Muscle layer of duodenum (tissue), 2 donors: ENCODE data around the gene DNAJC19.
"Not testable (repeated sequence)": the region's sequence is repeated elsewhere in the genome, so short reads cannot be mapped to it uniquely, and the experiment has no call there.

Experiments used
- H3K27ac ChIP-seq: one replicate; pipeline ENCODE4 v1.7.0; 2013; ENCODE audit warnings: mild to moderate bottlenecking, low read length
- H3K27me3 ChIP-seq: one replicate; pipeline ENCODE4 v1.7.0; 2013; ENCODE audit warnings: low read depth, mild to moderate bottlenecking, control low read depth, low read length
- H3K36me3 ChIP-seq, 2 donors: one replicate each; pipeline ENCODE4 v1.7.0; 2013; ENCODE audit warnings: low read length in 2 of 2, control low read depth in 1 of 2, mild to moderate bottlenecking in 1 of 2; ENCODE audit not compliant: insufficient read depth in 2 of 2, control insufficient read depth in 1 of 2
- H3K4me1 ChIP-seq, 2 donors: one replicate each; pipeline ENCODE4 v1.7.0; 2013; ENCODE audit warnings: low read length in 2 of 2, mild to moderate bottlenecking in 2 of 2, control low read depth in 1 of 2, moderate library complexity in 1 of 2; ENCODE audit not compliant: insufficient read depth in 2 of 2, control insufficient read depth in 1 of 2
- H3K4me3 ChIP-seq, 2 donors: one replicate each; pipeline ENCODE4 v1.7.0; 2013; ENCODE audit warnings: low read length in 2 of 2, low read depth in 1 of 2, mild to moderate bottlenecking in 1 of 2
- H3K9me3 ChIP-seq, 2 donors: one replicate each; pipeline ENCODE4 v1.7.0; 2013; ENCODE audit warnings: low read length in 2 of 2, control low read depth in 1 of 2, mild to moderate bottlenecking in 1 of 2; ENCODE audit not compliant: control insufficient read depth in 1 of 2
- donor health status: healthy.

Gene DNAJC19

DNA sequence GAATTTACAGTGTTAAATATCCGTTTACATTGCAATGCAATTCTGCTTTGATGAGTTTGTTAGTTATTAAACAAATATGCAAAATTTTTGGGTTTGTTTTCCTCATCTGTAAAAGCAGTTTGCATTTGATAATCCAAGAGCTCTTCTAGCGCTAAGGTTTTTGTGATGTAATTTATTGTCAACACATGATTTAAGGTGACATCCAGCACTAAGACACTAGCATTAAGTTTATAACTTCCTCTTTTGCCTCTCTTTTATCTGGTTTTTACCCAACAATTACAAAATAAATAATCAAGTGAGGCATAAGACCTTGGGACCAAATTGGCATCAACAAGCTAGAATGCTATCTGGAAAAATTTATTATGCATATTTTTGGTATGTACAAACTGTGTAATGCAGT is 969 bp upstream of the DNAJC19 start:
- H3K9me3 ChIP-seq: no peaks in the 10 kb centered on the region
- peak overlapping the region; percentile 91 to 95 for H3K4me3 ChIP-seq
- H3K36me3 ChIP-seq: peaks cover 6 to 20% of the 10 kb centered on the region in 2 donors
- no peaks in the 10 kb centered on the region for H3K27me3 ChIP-seq
- peaks cover 3 to 25% of the 10 kb centered on the region in 2 donors for H3K4me1 ChIP-seq
- H3K27ac ChIP-seq: peak overlapping the region; percentile 61

DNA sequence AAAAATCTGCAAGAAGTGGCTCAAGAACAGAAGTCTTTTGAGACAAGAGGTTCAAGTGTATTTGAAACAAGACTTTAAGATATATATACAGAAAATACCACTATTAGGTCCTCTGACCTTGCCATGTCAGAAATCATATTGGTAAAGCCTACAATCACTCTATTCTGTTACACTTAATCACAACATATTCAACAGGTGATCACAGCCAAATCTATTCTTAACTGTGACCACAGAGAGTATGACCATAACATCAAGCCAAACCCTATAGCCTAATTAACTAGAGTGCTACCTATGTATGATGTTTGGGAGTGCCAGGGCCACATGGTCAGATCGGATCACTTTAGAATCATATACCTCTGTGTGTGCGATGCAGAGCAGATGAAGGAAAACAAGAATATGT is 2.2 kb downstream of the DNAJC19 start:
- peaks cover 3 to 25% of the 10 kb centered on the region in 2 donors for H3K4me1 ChIP-seq
- no peaks in the 10 kb centered on the region for H3K27me3 ChIP-seq
- no peaks in the 10 kb centered on the region for H3K9me3 ChIP-seq
- no peak overlapping the region for H3K27ac ChIP-seq
- H3K4me3 ChIP-seq: no peak overlapping the region
- peaks cover 17 to 40% of the 10 kb centered on the region in 2 donors for H3K36me3 ChIP-seq

DNA sequence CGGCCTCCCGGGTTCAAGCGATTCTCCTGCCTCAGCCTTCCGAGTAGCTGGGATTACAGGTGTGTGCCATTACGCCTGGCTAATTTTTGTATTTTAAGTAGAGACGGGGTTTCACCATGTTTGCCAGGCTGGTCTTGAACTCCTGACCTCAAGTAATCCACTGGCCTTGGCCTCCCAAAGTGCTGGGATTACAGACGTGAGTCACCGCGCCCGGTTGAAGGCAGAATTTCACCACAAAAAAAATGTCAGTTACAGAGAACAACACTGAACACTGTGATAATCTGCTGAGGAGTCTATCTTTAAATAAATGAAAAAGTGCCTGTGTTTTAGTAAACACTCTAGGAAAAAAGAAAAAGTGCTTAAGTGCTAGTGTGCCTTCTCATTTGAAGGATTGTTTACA is 3.2 kb downstream of the DNAJC19 start:
- H3K27me3 ChIP-seq, H3K27ac ChIP-seq, H3K9me3 ChIP-seq, H3K4me3 ChIP-seq: not testable (repeated sequence)
- Histone ChIP-seq H3K36me3 (peaks cover 24 to 40% of the 10 kb centered on the region in 2 donors), H3K4me1 (peaks cover 3 to 25% of the 10 kb centered on the region in 2 donors)

DNA sequence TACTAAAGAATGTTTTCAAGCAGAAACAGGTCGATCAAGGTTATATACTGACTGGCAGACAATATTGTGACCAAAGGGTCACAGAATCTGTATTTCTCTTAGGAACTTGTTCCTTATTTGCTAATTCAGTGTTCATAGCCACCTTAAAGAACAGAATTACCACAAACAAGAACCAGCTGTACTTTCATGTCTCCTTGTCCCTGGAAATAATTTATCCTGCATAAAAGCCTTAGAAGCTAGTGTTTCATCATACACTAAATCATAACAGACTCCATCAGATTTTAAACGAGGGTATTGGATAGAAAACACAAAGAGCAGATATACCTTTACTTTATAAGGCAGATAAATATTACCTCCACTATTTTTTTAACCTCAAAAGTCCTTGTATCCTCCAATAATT is 6.4 kb downstream of the DNAJC19 start:
- Histone ChIP-seq H3K27ac (no peak overlapping the region), H3K27me3 (no peaks in the 10 kb centered on the region), H3K9me3 (no peaks in the 10 kb centered on the region), H3K4me1 (peaks cover 0 to 20% of the 10 kb centered on the region in 2 donors), H3K36me3 (peaks cover 34 to 49% of the 10 kb centered on the region in 2 donors), H3K4me3 (no peak overlapping the region)

DNA sequence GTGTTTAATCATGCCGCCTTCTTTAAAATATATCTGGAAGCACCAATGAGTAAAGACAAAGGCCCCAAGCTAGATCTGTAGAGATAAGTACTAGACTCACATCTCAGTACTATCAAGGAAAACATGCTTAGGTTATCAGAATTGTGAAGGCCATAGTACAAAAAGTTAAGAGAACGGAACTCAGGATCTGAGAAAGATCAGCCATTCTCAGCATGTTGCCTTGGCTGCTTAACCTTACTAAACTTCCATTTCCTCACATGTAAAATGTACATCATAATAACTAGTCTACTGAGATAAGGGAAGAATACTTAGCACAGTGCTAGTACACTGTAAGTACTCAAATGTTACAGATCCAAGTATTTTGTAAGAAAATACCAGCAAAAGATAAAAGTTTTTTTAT is 7.6 kb downstream of the DNAJC19 start:
- H3K4me3 ChIP-seq: no peak overlapping the region
- no peak overlapping the region for H3K27ac ChIP-seq
- no peaks in the 10 kb centered on the region for H3K27me3 ChIP-seq
- peaks cover 27 to 41% of the 10 kb centered on the region in 2 donors for H3K36me3 ChIP-seq
- H3K4me1 ChIP-seq: peaks cover 0 to 10% of the 10 kb centered on the region in 2 donors
- no peaks in the 10 kb centered on the region for H3K9me3 ChIP-seq

DNA sequence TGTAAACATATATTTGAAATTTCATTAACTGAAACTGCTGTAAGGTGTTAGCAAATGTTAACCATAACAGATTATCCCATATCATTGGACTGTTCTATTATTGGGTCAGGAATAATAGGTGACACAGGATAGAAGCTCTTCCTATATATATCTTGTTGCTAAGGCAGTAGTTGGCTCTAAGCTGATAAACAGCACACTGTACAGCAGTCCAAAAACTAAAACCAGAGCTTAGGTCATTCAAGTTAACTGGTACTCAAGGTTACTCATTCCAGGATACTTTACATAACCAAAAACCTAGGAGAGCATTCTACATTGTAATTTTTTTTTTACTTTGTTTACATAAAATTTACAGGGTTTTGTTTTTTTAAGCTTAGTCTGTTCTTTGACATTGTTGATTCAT is 8.9 kb downstream of the DNAJC19 start:
- peaks cover 35% of the 10 kb centered on the region in 2 donors for H3K36me3 ChIP-seq
- no peaks in the 10 kb centered on the region for H3K9me3 ChIP-seq
- H3K4me3 ChIP-seq: no peak overlapping the region
- no peak overlapping the region for H3K27ac ChIP-seq
- H3K4me1 ChIP-seq: peaks cover 0 to 10% of the 10 kb centered on the region in 2 donors
- no peaks in the 10 kb centered on the region for H3K27me3 ChIP-seq

DNA sequence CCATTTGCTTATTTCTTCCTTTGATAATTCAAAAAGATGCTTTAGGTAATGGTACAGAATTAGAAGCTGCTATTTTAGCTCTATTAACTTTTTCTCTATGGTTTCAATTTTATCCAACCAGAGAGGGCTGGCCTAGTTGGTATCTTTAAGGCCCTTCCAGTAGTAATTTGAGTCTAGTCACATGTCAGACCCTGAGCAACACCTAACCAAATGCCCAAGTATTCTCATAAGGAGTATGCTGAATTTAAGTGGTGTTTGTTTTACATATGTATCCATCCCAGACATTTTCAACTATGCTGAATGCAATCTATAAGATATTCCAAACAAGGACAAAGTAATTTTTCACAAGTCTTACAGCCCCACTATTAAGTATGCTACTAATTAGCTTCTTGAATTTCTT is 9.6 kb downstream of the DNAJC19 start:
- no peak overlapping the region for H3K4me3 ChIP-seq
- H3K27ac ChIP-seq: no peak overlapping the region
- H3K27me3 ChIP-seq: no peaks in the 10 kb centered on the region

DNA sequence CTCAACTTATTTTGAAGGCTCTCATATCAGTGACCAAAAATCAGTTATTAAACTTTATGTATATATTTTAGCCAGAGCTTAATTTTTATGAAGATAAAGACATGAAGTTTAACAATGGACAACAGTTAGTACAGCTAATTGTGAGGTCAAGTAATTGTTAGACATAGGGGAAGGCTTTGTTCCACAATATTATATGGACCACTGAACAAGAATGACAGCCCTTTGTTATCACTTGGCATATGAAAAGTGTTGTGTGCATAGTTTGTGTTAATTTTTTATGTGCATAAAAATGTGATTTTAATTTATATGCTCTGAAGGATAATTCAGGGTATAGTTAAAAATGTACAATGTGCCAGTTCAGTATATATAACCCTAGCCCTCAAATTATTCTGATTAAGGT is 12.0 kb downstream of the DNAJC19 start:
- no peak overlapping the region for H3K27ac ChIP-seq
- H3K36me3 ChIP-seq: peaks cover 23 to 25% of the 10 kb centered on the region in 2 donors
- no peak overlapping the region for H3K4me3 ChIP-seq
- H3K27me3 ChIP-seq: no peaks in the 10 kb centered on the region
- peaks cover 0 to 10% of the 10 kb centered on the region in 2 donors for H3K4me1 ChIP-seq
- no peaks in the 10 kb centered on the region for H3K9me3 ChIP-seq

More for the DNA sequence above, 9.6 kb downstream of the DNAJC19 start:
- peaks cover 31 to 40% of the 10 kb centered on the region in 2 donors for H3K36me3 ChIP-seq
- no peaks in the 10 kb centered on the region for H3K9me3 ChIP-seq
- H3K4me1 ChIP-seq: peaks cover 0 to 10% of the 10 kb centered on the region in 2 donors

DNA sequence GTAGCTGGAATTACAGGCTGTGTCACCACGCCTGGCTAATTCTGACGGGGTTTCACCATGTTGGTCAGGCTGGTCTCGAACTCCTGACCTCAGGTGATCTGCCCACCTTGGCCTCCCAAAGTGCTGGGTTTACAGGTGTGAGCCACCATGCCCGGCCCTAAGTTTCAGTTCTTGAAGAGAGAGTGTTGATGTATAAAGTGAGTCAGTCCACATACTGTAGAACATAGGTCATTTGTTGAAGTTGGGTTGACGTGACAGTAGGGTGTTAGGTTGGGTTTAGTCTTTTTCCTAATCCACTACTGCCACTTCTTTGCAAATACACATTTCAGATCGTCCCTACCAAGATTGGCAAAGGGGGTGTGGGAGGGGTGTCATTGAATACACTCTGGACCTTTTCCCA is 15.2 kb downstream of the DNAJC19 start:
- no peaks in the 10 kb centered on the region for H3K27me3 ChIP-seq
- H3K36me3 ChIP-seq: peaks cover 39 to 41% of the 10 kb centered on the region in 2 donors
- no peaks in the 10 kb centered on the region for H3K9me3 ChIP-seq
- no peak overlapping the region for H3K4me3 ChIP-seq
- H3K27ac ChIP-seq: no peak overlapping the region
- H3K4me1 ChIP-seq: no peaks in the 10 kb centered on the region

DNA sequence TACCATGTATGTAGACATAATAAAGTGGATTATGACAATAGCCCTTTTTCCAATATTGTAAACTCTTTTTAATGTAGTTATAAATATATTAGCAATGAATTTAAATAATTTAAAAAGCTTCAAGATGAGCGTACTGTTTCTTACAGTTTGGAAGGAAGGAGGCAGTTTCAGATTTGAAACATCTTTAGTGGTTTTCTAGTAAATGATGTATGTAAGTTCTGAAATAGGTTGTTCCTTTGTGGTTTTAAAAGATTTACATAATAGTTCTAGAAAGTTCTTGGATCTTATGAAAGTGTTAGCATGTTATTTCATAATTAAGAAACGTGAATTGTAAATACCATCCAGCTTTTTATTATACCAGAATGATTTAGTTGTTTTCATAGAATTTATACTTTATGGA is 16.0 kb downstream of the DNAJC19 start:
- Histone ChIP-seq H3K4me3 (no peak overlapping the region), H3K4me1 (no peaks in the 10 kb centered on the region), H3K36me3 (peaks cover 39 to 40% of the 10 kb centered on the region in 2 donors), H3K27ac (no peak overlapping the region), H3K9me3 (no peaks in the 10 kb centered on the region), H3K27me3 (no peaks in the 10 kb centered on the region)

DNA sequence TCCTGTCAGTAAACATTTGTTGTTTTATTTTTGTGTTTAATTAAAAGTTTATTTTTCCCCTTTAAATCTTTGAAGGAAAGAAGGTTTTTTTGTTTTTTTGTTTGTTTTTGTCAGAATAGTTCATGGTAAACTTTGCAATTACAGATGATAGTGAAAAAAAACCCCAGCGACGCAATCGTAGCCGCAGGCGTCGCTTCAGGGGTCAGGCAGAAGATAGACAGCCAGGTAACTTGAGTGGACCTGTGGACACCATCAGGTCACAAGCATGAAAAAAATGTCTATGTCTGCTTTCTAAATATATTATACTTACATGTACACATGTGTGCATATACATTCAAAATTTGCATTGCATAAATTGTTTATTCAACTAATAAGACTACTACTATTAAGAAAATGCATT is 18.6 kb downstream of the DNAJC19 start:
- no peaks in the 10 kb centered on the region for H3K4me1 ChIP-seq
- no peaks in the 10 kb centered on the region for H3K27me3 ChIP-seq
- no peaks in the 10 kb centered on the region for H3K9me3 ChIP-seq
- H3K4me3 ChIP-seq: no peak overlapping the region
- H3K27ac ChIP-seq: no peak overlapping the region
- H3K36me3 ChIP-seq: peaks cover 40 to 42% of the 10 kb centered on the region in 2 donors

DNA sequence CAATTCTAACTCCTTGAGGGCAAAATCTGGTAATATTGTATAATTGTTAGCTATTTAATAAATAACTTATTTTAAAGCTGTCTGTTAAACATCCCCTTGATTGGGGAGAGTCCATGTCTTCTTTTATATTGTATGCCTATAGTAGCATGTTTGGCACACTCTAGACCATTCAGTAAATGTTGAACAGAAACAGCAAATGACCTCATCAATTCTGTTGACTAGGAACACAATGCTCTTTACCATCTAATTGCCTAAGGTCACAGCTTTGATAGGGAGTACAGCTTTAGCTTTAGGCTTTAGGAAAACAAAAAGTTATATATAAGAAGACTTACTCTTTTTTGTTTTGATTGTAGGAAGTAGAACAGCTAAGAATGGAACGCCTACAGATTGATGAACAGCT is 27.0 kb downstream of the DNAJC19 start:
- no peak overlapping the region for H3K4me3 ChIP-seq
- no peaks in the 10 kb centered on the region for H3K9me3 ChIP-seq
- no peak overlapping the region for H3K27ac ChIP-seq
- no peaks in the 10 kb centered on the region for H3K4me1 ChIP-seq
- H3K27me3 ChIP-seq: no peaks in the 10 kb centered on the region
- peaks cover 17 to 45% of the 10 kb centered on the region in 2 donors for H3K36me3 ChIP-seq
